HL-60/S4 treated with retinoic acid at 250 ng/mL for 4 days and 3 days (cell line): ENCODE data around the gene ZNRD2.

ENCODE experiments used
- in situ Hi-C: fragments of 300-500 bp; cut with MboI; formaldehyde crosslinking; loops from 2 replicates; pipeline ENCODE4 v1.7.0; 2022; ENCODE audit warnings: low sequenced_read_pairs

Gene ZNRD2

DNA sequence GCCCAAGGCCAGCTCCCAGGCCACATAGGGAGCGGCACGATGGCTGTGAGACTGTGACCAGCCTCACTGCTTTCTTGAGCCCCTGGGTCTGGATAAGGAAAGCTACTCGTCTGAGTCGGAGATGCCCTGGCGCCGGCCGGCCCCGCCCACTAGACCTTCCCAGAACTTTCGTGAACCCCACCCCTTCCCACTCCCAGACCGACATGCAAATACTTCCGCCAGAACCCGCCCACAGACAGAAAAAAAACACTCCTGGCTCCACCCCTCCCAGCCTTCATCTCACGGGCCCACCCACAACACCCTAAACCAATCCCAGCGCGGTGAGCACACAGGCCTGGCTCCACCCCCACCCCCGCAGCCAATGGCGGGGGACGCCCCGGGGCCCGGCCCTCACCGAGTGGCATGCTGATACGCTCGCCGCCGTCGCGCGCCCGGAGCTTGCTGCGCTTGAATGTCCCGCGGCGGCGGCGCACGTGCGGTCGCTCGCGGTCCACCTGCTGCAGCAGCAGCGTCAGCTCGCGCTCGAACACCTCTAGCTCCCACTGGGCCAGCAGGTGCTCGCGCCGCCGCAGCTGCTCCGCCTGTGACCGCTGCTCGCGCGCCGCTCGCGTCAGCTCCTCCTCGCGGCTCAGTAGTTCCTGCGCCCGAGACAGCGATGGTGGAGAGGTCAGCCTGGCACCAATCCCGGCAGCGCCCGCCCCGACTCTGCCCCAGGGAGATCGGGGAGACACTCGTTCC is 36.8 kb downstream of the ZNRD2 start:
- in situ Hi-C loops = no loop called here

- in situ Hi-C loops = no loop called here
These were observed 37.5 kb downstream of the ZNRD2 start for GRCh38 chr11:65607614-65608426.

- in situ Hi-C loops = no loop called here
These were observed 39.0 kb downstream of the ZNRD2 start for GRCh38 chr11:65609229-65609628.

GRCh38 chr11:65609665-65610064 is 39.4 kb downstream of the ZNRD2 start:
- in situ Hi-C loops = no loop called here

GRCh38 chr11:65610404-65610803 is 40.1 kb downstream of the ZNRD2 start:
- in situ Hi-C loops = no loop called here

DNA sequence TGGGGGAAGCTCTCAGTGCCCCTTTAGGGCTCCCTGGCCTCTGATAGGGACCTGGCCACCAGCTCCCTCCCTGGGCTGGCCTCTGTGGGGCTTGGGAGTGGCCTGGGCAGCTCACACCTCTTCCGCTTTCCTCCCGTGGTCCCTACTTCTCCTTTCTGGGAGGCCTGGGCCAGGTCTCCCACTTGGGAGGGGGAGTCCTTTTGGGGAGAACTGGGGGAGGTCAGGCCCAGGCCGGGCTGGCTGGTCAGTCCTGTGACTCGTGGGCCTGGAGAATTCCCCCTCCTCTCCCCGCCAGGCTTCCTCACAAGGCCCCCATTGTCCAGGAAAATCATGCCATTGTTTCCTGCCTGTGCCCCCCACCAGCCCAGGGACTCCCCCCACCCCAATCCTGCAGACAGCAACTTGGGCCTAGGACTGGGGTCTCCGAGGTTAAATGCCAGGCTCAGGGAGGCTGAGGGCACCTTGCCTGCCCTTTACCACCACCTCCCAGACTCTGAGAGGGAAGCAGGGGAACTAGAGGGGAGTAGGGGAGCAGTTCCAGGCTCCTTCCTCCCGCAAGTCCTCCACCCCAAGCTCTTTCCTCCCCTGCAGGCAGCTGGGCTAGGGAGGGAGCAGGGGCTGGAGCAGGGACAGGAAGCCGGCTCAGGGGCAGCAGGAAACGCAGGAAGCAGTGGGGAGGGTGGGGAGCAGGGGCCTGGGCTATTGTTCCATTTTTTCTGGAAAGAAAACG is 40.9 kb downstream of the ZNRD2 start:
- in situ Hi-C loops = no loop called here

GRCh38 chr11:65611758-65612603 is 41.7 kb downstream of the ZNRD2 start:
- in situ Hi-C loops = no loop called here

DNA sequence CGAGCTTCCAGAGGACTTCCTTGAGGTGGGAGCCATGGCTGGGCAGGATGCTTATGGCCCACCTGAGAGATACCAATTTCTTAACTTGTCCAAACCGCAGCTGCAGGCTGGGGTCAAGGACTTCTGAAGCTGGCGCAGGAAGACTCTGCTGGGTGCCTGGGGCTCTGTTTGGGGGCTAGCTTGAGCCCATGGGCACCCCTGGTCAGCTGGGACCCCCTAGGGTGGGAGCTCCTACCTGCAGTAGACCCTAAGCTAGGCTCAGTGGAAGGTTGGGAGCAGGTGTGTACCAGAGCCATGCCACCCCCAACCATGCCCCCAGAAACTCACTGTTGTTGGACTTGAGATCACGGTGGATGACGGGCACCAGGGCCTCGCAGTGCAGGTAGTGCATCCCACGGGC is 42.4 kb downstream of the ZNRD2 start:
- in situ Hi-C loops = no loop called here

GRCh38 chr11:65613091-65613928 is 43.0 kb downstream of the ZNRD2 start:
- in situ Hi-C loops = no loop called here

GRCh38 chr11:65615229-65615949 is 45.1 kb downstream of the ZNRD2 start, which contains the start of gene PCNX3:
TSS of gene PCNX3 (plus strand) at chr11:65615776. CDS start at chr11:65616312, 536 bp downstream.
- in situ Hi-C loops = no loop called here

GRCh38 chr11:65615950-65616574 is 45.8 kb downstream of the ZNRD2 start:
- in situ Hi-C loops = no loop called here

DNA sequence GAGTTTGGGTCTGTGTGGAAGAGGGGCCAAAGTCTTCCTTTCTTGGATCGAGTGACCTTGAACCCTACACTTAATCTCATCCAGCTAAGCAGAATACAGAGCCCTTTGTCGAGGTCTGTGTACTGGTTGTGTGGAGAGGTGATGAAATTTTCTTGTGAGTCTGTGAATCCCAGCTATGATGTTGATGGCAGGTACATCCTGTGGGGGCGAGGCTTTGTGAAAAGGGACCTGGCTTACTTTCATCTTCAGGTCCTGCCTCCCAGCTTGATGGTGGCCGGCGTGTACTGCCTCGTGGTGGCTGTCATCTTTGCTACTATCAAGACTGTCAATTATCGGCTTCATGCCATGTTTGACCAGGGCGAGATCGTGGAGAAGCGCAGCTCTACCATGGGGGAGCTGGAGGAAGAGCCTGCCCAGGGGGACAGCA is 46.3 kb downstream of the ZNRD2 start:
- in situ Hi-C loops = no loop called here

DNA sequence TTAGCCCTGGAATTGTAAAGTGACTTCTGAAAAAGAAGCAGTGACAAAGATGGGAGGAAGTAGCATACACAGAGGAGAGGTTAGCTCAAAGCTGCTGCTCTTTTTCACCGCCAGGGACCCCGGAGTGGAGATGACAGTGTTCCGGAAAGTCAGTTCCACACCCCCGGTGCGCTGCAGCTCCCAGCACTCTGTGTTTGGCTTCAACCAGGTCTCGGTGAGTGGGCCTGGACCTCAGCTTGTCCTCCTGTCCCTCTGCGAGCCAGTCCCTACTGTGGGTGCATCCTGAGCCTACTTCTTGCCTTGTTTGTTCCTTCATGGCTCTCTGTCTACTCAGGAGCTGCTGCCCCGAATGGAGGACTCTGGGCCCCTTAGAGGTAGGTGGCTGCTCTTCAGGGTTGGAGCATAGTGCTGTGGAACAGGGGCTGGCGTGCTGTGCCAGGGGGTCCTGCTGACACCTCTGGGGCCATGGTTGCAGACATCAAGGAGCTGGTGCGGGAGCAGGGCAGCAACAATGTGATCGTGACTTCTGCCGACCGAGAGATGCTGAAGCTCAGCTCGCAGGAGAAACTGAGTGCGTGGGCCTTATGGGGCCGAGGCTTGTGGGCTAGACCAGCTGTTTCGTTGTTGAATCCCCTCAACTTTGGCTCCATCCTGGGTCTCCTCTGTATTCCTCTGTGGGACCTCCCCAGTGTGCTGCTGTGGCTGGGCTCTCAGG is 47.0 kb downstream of the ZNRD2 start:
- in situ Hi-C loops = no loop called here

GRCh38 chr11:65617990-65618751 is 47.9 kb downstream of the ZNRD2 start:
- in situ Hi-C loops = no loop called here

- in situ Hi-C loops = no loop called here
These were observed 48.5 kb downstream of the ZNRD2 start for GRCh38 chr11:65618763-65619162.

- in situ Hi-C loops = no loop called here
These were observed 49.1 kb downstream of the ZNRD2 start for GRCh38 chr11:65619281-65619928.

DNA sequence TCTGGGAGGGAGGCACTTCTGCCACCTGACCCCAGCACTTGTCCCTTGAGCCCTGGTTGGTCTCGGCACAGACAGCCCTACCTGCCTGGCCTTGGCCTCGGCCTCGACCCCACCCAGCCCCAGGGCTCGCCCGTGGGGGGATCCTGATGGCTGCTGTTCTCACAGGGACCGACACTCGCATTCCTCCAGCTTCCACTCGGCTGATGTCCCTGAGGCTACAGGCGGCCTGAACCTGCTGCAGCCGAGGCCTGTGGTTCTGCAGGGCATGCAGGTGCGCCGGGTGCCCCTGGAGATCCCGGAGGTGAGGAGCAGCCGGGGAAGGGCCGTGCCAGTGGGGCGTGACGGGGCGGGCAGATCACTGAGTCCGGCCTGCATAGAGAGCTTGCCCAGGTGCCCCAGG is 50.4 kb downstream of the ZNRD2 start:
- in situ Hi-C loops = no loop called here
